H1 (cell line): ENCODE measurements around the gene PDZRN4. TPM values are rescaled to one million over a fixed set of nuclear protein-coding genes. Genes with fewer than 3 reads are reported as not detected.

Experiments used
- CREB1 ChIP-seq: IDR thresholded peaks from 2 replicates; pipeline ENCODE4 v1.6.1; 2012; ENCODE audit warnings: inconsistent platforms
- GTF2F1 ChIP-seq: IDR thresholded peaks from 2 replicates; pipeline ENCODE4 v1.6.1; 2012; ENCODE audit warnings: low read depth, low read length, improper control_type of control experiment, borderline replicate concordance
- KDM5A ChIP-seq: fragments of 200-600 bp; IDR thresholded peaks from 2 replicates; pipeline ENCODE4 v1.7.1; 2012; ENCODE audit warnings: mild to moderate bottlenecking, low read length, inconsistent platforms, mixed read lengths
- MAX ChIP-seq: IDR thresholded peaks from 2 replicates; pipeline ENCODE4 v1.6.1; 2012; ENCODE audit warnings: inconsistent platforms
- RFX5 ChIP-seq: IDR thresholded peaks from 2 replicates; pipeline ENCODE4 v1.6.1; 2011; ENCODE audit warnings: low read depth, low read length, improper control_type of control experiment, borderline replicate concordance
- RXRA ChIP-seq: IDR thresholded peaks from 2 replicates; pipeline ENCODE4 v1.6.1; 2011; ENCODE audit warnings: low read depth, mild to moderate bottlenecking, low read length, moderate library complexity; ENCODE audit not compliant: insufficient read depth
- TAF1 ChIP-seq: IDR thresholded peaks from 2 replicates; pipeline ENCODE4 v1.6.1; 2011; ENCODE audit warnings: mild to moderate bottlenecking, low read depth, low read length
- polyA plus RNA-seq, 7 experiments: library from polyadenylated mRNA; depleted of rRNA in 3 of 7; stranded (reverse) in 5 of 7; unstranded in 2 of 7; fragments of >200 nt in 5 of 7; fragments of 200-250 nt in 2 of 7; gene quantifications; 1 replicate in 5 of 7; 2 replicates in 1 of 7; 4 replicates in 1 of 7; pipeline versions ENCODE4 v1.2.1 to v1.2.3, GENCODE V29; 2011 to 2013; ENCODE audit warnings: missing spikeins in 2 of 7, mixed read lengths in 2 of 7
- total RNA-seq: library from RNA; stranded (reverse); fragmentation: NEBNext Ultra II Directional; extraction: Animal tissue kit (Norgen Biotek cat#: 25700); gene quantifications from 2 replicates; pipeline ENCODE4 v1.2.1, GENCODE V29; 2021

PDZRN4 gene
- total and polyA plus RNA-seq, 2 of the 8 experiments (the other 6 are each of a cell fraction or from before 2014, with no cell fraction given): not detected

GRCh38 chr12:41515953-41516352 is 327.8 kb downstream of the PDZRN4 start (continued):
- TF ChIP-seq RXRA: no peak
- no peak for TF ChIP-seq KDM5A
- TF ChIP-seq RFX5: no peak
- no peak for TF ChIP-seq CREB1
- no peak for TF ChIP-seq TAF1
- no peak for TF ChIP-seq MAX
- TF ChIP-seq GTF2F1: no peak
- TF ChIP-seq, all 59 proteins: peak for 0
